SK-N-SH (cell line): ENCODE results near the gene SOX9. TPM values are rescaled to one million over a fixed set of nuclear protein-coding genes. Genes with fewer than 3 reads are reported as not detected.
A peak's percentile ranks its signal among the peaks of the same experiment; 100 is the strongest.

Experiments
- CTCF ChIA-PET: fragments of 300-600, 350-600 bp; formaldehyde crosslinking; extraction: SDS; loops from one replicate; lab custom pipeline; 2021; lab: Yijun Ruan, JAX
- POLR2A ChIA-PET: fragments of 350-600 bp; sonication (Branson Sonifier 250); formaldehyde crosslinking; extraction: SDS; loops from one replicate; lab custom pipeline; 2020; ENCODE audit warnings: antibody characterized with exemption, inconsistent platforms; lab: Yijun Ruan, JAX
- DNase-seq: peaks from one replicate; pipeline ENCODE4 v3.0.0; 2012
- H2AFZ ChIP-seq: fragments of 200-600 bp; sonication (generic); 2 replicates; pipeline ENCODE4 v1.8.1; 2016; ENCODE audit warnings: antibody characterized with exemption, mild to moderate bottlenecking, low read depth
- H3F3A ChIP-seq: fragments of 200-600 bp; sonication (generic); replicated peaks from 2 replicates; pipeline ENCODE3; 2016; ENCODE audit warnings: antibody characterized with exemption, mild to moderate bottlenecking; ENCODE audit not compliant: insufficient read depth
- H3K27ac ChIP-seq, 2 experiments: fragments of 200-500 bp in 1 of 2; fragments of 200-600 bp in 1 of 2; sonication (Bioruptor generic) in 1 of 2; sonication (generic), shearing (Covaris generic) in 1 of 2; 2 replicates each; pipeline versions ENCODE4 v1.5.1 to v1.6.1; 2014 to 2016; ENCODE audit warnings: low read depth in 2 of 2, inconsistent platforms in 1 of 2, low read length in 1 of 2, mild to moderate bottlenecking in 1 of 2, mixed read lengths in 1 of 2
- H3K27me3 ChIP-seq: fragments of 200-600 bp; sonication (generic), shearing (Covaris generic); 2 replicates; pipeline ENCODE4 v1.6.1; 2016; ENCODE audit warnings: mixed run types; ENCODE audit not compliant: insufficient read depth
- H3K36me3 ChIP-seq, 2 experiments: fragments of 200-500 bp in 1 of 2; fragments of 200-600 bp in 1 of 2; sonication (Bioruptor generic) in 1 of 2; sonication (generic) in 1 of 2; replicated peaks in 1 of 2; 2 replicates each; pipeline versions ENCODE3 to v1.5.1; 2014 to 2016; ENCODE audit warnings: low read length in 1 of 2, mild to moderate bottlenecking in 1 of 2; ENCODE audit not compliant: insufficient read depth in 2 of 2, control insufficient read depth in 1 of 2
- H3K4me1 ChIP-seq, 2 experiments: fragments of 200-500 bp in 1 of 2; fragments of 200-600 bp in 1 of 2; sonication (Bioruptor generic) in 1 of 2; sonication (generic), shearing (Covaris generic) in 1 of 2; 2 replicates each; pipeline versions ENCODE4 v1.5.1 to v1.6.1; 2014 to 2016; ENCODE audit warnings: low read depth in 1 of 2, low read length in 1 of 2, mixed run types in 1 of 2; ENCODE audit not compliant: insufficient read depth in 2 of 2, control insufficient read depth in 1 of 2
- H3K4me2 ChIP-seq: fragments of 200-600 bp; sonication (generic), shearing (Covaris generic); 2 replicates; pipeline ENCODE4 v1.6.1; 2017; ENCODE audit warnings: mixed run types
- H3K4me3 ChIP-seq, 2 experiments: fragments of 200-500 bp in 1 of 2; fragments of 200-600 bp in 1 of 2; sonication (Bioruptor generic) in 1 of 2; sonication (generic), shearing (Covaris generic) in 1 of 2; 2 replicates each; pipeline versions ENCODE4 v1.5.1 to v1.8.1; 2014 to 2016; ENCODE audit warnings: low read depth in 2 of 2, inconsistent platforms in 1 of 2, low read length in 1 of 2, mild to moderate bottlenecking in 1 of 2, mixed read lengths in 1 of 2, moderate library complexity in 1 of 2
- H3K79me2 ChIP-seq: fragments of 200-600 bp; sonication (generic); 2 replicates; pipeline ENCODE4 v1.8.1; 2017; ENCODE audit warnings: mild to moderate bottlenecking; ENCODE audit not compliant: insufficient read depth
- H3K9ac ChIP-seq: fragments of 200-600 bp; sonication (generic); 2 replicates; pipeline ENCODE4 v1.6.1; 2017; ENCODE audit warnings: mixed run types
- H3K9me2 ChIP-seq: fragments of 200-600 bp; sonication (generic); 2 replicates; pipeline ENCODE4 v1.6.1; 2017; ENCODE audit warnings: mixed run types
- H3K9me3 ChIP-seq: fragments of 200-600 bp; sonication (generic); 2 replicates; pipeline ENCODE4 v1.6.1; 2017; ENCODE audit warnings: mixed run types, mild to moderate bottlenecking, moderate library complexity
- H4K20me1 ChIP-seq: fragments of 200-600 bp; sonication (generic); 2 replicates; pipeline ENCODE4 v1.6.1; 2017; ENCODE audit warnings: mild to moderate bottlenecking, mixed run types; ENCODE audit not compliant: insufficient read depth
- CHD2 ChIP-seq: fragments of 150-350 bp; IDR thresholded peaks from 2 replicates; pipeline ENCODE4 v1.6.1; 2018; ENCODE audit warnings: low read length; ENCODE audit not compliant: partially characterized antibody
- CTCF ChIP-seq: fragments of 200-600 bp; sonication (generic); IDR thresholded peaks from 2 replicates; pipeline ENCODE4 v1.6.1; 2017; ENCODE audit warnings: antibody characterized with exemption, mild to moderate bottlenecking, moderate library complexity
- EP300 ChIP-seq, 2 experiments: IDR thresholded peaks; 2 replicates each; pipeline versions ENCODE4 v1.4.0 to v1.6.1; 2012; ENCODE audit warnings: borderline replicate concordance in 1 of 2, low read depth in 1 of 2, low read length in 1 of 2
- EZH2phosphoT487 ChIP-seq: fragments of 200-600 bp; sonication (generic); IDR thresholded peaks from 2 replicates; pipeline ENCODE4 v1.6.1; 2017; ENCODE audit warnings: low read depth, mixed run types, mild to moderate bottlenecking, antibody characterized with exemption, moderate library complexity, borderline replicate concordance
- FOSL2 ChIP-seq: IDR thresholded peaks from 2 replicates; pipeline ENCODE4 v1.4.0; 2012; ENCODE audit warnings: low read depth, mild to moderate bottlenecking, moderate library complexity, borderline replicate concordance
- FOXM1 ChIP-seq: IDR thresholded peaks from 2 replicates; pipeline ENCODE4 v1.4.0; 2012; ENCODE audit warnings: low read depth, mild to moderate bottlenecking
- GABPA ChIP-seq: IDR thresholded peaks from 2 replicates; pipeline ENCODE4 v1.4.0; 2012; ENCODE audit warnings: low read depth, mild to moderate bottlenecking
- GATA2 ChIP-seq: sonication (generic); formaldehyde crosslinking; IDR thresholded peaks from 2 replicates; pipeline ENCODE4 v1.5.0; 2020; ENCODE audit warnings: mild to moderate bottlenecking, missing genetic modification reagents
- IRF3 ChIP-seq: fragments of 150-350 bp; IDR thresholded peaks from 2 replicates; pipeline ENCODE4 v1.6.1; 2016; ENCODE audit warnings: mild to moderate bottlenecking, low read depth, low read length
- JUND ChIP-seq: IDR thresholded peaks from 2 replicates; pipeline ENCODE4 v1.4.0; 2012
- MAX ChIP-seq: IDR thresholded peaks from 2 replicates; pipeline ENCODE4 v1.4.0; 2012; ENCODE audit warnings: low read depth
- MEF2A ChIP-seq: IDR thresholded peaks from 2 replicates; pipeline ENCODE4 v1.4.0; 2012; ENCODE audit warnings: low read depth, borderline replicate concordance
- NFIC ChIP-seq: IDR thresholded peaks from 2 replicates; pipeline ENCODE4 v1.4.0; 2012; ENCODE audit warnings: borderline replicate concordance
- NRF1 ChIP-seq: IDR thresholded peaks from 2 replicates; pipeline ENCODE4 v1.6.1; 2012; ENCODE audit warnings: low read depth, mild to moderate bottlenecking, low read length
- PBX3 ChIP-seq: IDR thresholded peaks from 2 replicates; pipeline ENCODE4; 2012
- POLR2AphosphoS5 ChIP-seq: IDR thresholded peaks from 2 replicates; pipeline ENCODE4 v1.6.1; 2012; ENCODE audit warnings: low read depth, low read length
- RAD21 ChIP-seq: IDR thresholded peaks from 2 replicates; pipeline ENCODE4 v1.6.1; 2012; ENCODE audit warnings: mild to moderate bottlenecking, low read length
- RCOR1 ChIP-seq: fragments of 150-350 bp; IDR thresholded peaks from 2 replicates; pipeline ENCODE4 v1.6.1; 2017; ENCODE audit warnings: antibody characterized with exemption, low read length
- RFX5 ChIP-seq: IDR thresholded peaks from 2 replicates; pipeline ENCODE4 v1.6.1; 2012; ENCODE audit warnings: mild to moderate bottlenecking, improper control_type of control experiment, low read length
- RXRA ChIP-seq: IDR thresholded peaks from 2 replicates; pipeline ENCODE4 v1.4.0; 2012; ENCODE audit warnings: low read depth, mild to moderate bottlenecking, borderline replicate concordance
- SIN3A ChIP-seq: IDR thresholded peaks from 2 replicates; pipeline ENCODE4 v1.6.1; 2012; ENCODE audit warnings: low read depth, mild to moderate bottlenecking, low read length, moderate library complexity, borderline replicate concordance
- TAF1 ChIP-seq: IDR thresholded peaks from 2 replicates; pipeline ENCODE4 v1.6.1; 2012; ENCODE audit warnings: low read depth, mild to moderate bottlenecking, low read length, moderate library complexity, borderline replicate concordance
- TEAD4 ChIP-seq: IDR thresholded peaks from 2 replicates; pipeline ENCODE4 v1.4.0; 2012; ENCODE audit warnings: mild to moderate bottlenecking, borderline replicate concordance; ENCODE audit not compliant: insufficient read depth
- USF1 ChIP-seq: IDR thresholded peaks from 2 replicates; pipeline ENCODE4 v1.4.0; 2012; ENCODE audit warnings: low read depth, borderline replicate concordance
- USF2 ChIP-seq: fragments of 150-350 bp; IDR thresholded peaks from 2 replicates; pipeline ENCODE4 v1.6.1; 2017; ENCODE audit warnings: antibody characterized with exemption, low read length, low read depth, borderline replicate concordance
- YY1 ChIP-seq: IDR thresholded peaks from 2 replicates; pipeline ENCODE4 v1.4.0; 2012; ENCODE audit warnings: low read depth, mild to moderate bottlenecking
- WGBS: methylation state at CpG from one replicate; pipeline ENCODE4 v1.1.6; 2017; ENCODE audit warnings: low lambda C conversion rate; 5-methylcytosine and 5-hydroxymethylcytosine counted together
- polyA plus RNA-seq, 3 experiments: library from polyadenylated mRNA; depleted of rRNA; stranded (reverse); fragments of >200 nt; gene quantifications; 2 replicates each; pipeline ENCODE4 v1.2.3, GENCODE V29; 2012

Gene SOX9
- polyA plus RNA-seq, 1 of the 3 experiments (the other 2 are of a cell fraction), result 35.3 TPM

- peak; percentile 68 for DNase-seq
- Histone ChIP-seq H4K20me1 (peaks cover 24% of the 10 kb centered on the region), H3K27ac (peak overlapping the region; percentile 73 to 92), H3K9ac (peak overlapping the region; percentile 52; the same call in 1 of the 2 replicates), H3F3A (peaks cover 27% of the 10 kb centered on the region), H3K9me2 (no peaks in the 10 kb centered on the region), H3K4me2 (peak overlapping the region; percentile 70), H3K9me3 (no peaks in the 10 kb centered on the region), H3K36me3 (peaks cover 8 to 29% of the 10 kb centered on the region in 2 experiments), H2AFZ (no peak overlapping the region), H3K79me2 (peaks cover 35% of the 10 kb centered on the region), H3K27me3 (no peaks in the 10 kb centered on the region), H3K4me1 (peaks cover 32 to 34% of the 10 kb centered on the region in 2 experiments), H3K4me3 (no peak overlapping the region)
- WGBS, result 26% methylated on average over 8 of the region's 8 CpGs
- POLR2A ChIA-PET, result no interaction called here
- CTCF ChIA-PET, result interaction anchor here (1.7 kb wide), 1 partner anchor 296 kb away, joined by 4 read pairs; no protein-coding TSS in a partner anchor
- TF ChIP-seq SIN3A (peak; percentile 84; the same call in 1 of the 2 replicates), JUND (peak; percentile 93), EZH2phosphoT487 (no peak), FOXM1 (peak; percentile 78; the same call in 1 of the 2 replicates), EP300 (IDR thresholded peaks at IDR 0.05; ENCODE audit: borderline replicate concordance in 1 of 2, low read depth in 1 of 2, low read length in 1 of 2) (peak; percentile 64 to 93), CHD2 (peak; percentile 7), USF1 (0 out of 2 replicates have a peak, but pooled peaks have one; percentile 17), RXRA (peak; percentile 100), RFX5 (peak; percentile 76), RCOR1 (peak; percentile 26; the same call in 1 of the 2 replicates), YY1 (peak; percentile 53; the same call in 1 of the 2 replicates), GATA2 (CRISPR knock-in tag) (no peak; the same call in 1 of the 2 replicates), TEAD4 (peak; percentile 94), POLR2AphosphoS5 (peak; percentile 76; the same call in 1 of the 2 replicates), FOSL2 (peak; percentile 80; the same call in 1 of the 2 replicates), MAX (peak; percentile 86), PBX3 (peak; percentile 94), USF2 (no peak), NFIC (peak; percentile 90), GABPA (no peak), TAF1 (peak; percentile 32; the same call in 1 of the 2 replicates), CTCF (no peak; the same call in 1 of the 2 replicates), IRF3 (no peak), MEF2A (peak; percentile 55; the same call in 1 of the 2 replicates), RAD21 (peak; percentile 31), NRF1 (no peak)
Observed at GRCh38 chr17:72126575-72127486, 6.0 kb downstream of the SOX9 start.
